ENCODE measurements around the gene SYT1.

- TF ChIP-seq, protein P1, sequence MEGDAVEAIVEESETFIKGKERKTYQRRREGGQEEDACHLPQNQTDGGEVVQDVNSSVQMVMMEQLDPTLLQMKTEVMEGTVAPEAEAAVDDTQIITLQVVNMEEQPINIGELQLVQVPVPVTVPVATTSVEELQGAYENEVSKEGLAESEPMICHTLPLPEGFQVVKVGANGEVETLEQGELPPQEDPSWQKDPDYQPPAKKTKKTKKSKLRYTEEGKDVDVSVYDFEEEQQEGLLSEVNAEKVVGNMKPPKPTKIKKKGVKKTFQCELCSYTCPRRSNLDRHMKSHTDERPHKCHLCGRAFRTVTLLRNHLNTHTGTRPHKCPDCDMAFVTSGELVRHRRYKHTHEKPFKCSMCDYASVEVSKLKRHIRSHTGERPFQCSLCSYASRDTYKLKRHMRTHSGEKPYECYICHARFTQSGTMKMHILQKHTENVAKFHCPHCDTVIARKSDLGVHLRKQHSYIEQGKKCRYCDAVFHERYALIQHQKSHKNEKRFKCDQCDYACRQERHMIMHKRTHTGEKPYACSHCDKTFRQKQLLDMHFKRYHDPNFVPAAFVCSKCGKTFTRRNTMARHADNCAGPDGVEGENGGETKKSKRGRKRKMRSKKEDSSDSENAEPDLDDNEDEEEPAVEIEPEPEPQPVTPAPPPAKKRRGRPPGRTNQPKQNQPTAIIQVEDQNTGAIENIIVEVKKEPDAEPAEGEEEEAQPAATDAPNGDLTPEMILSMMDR (conservative IDR thresholded peaks at IDR 0.05 in 1 of 2, IDR thresholded peaks at IDR 0.05 in 1 of 2; ENCODE audit: extremely low read depth in 1 of 2, insufficient read depth in 1 of 2, low read depth in 1 of 2, low read length in 2 of 2), result no peak
- no peak for TF ChIP-seq EZH2 (IDR thresholded peaks at IDR 0.05; ENCODE audit: borderline replicate concordance, low read length)
Measured at GRCh38 chr12:79069009-79069408, 204.4 kb downstream of the SYT1 start.

Measured in mammary epithelial cell (primary cell).